GM23338 (cell line): ENCODE data around the gene ZNF555. TPM values are rescaled to one million over a fixed set of nuclear protein-coding genes. Genes with fewer than 3 reads are reported as not detected.

Experiments
- CTCF ChIP-seq, 2 experiments: fragments of 200-600 bp in 1 of 2; sonication (generic) in 1 of 2; conservative IDR thresholded peaks; 2 replicates each; pipeline versions ENCODE4 v1.5.1 to v1.6.1; 2016 to 2017; ENCODE audit warnings: antibody characterized with exemption in 2 of 2, low read depth in 2 of 2, mild to moderate bottlenecking in 2 of 2, moderate library complexity in 1 of 2
- JUNB ChIP-seq: IDR thresholded peaks from one replicate; pipeline ENCODE4 v1.6.1; 2016; ENCODE audit warnings: antibody characterized with exemption; ENCODE audit not compliant: unreplicated experiment
- NANOG ChIP-seq: IDR thresholded peaks from 2 replicates; pipeline ENCODE4 v1.6.1; 2016; ENCODE audit warnings: antibody characterized with exemption, borderline replicate concordance
- POLR2AphosphoS5 ChIP-seq: IDR thresholded peaks from 2 replicates; pipeline ENCODE4 v1.6.1; 2016; ENCODE audit warnings: antibody characterized with exemption, low read depth
- STAT1 ChIP-seq: IDR thresholded peaks from one replicate; pipeline ENCODE4 v1.6.1; 2016; ENCODE audit warnings: antibody characterized with exemption; ENCODE audit not compliant: unreplicated experiment
- ZNF114 ChIP-seq: fragments of 250-450 bp; sonication (Bioruptor Pico); IDR thresholded peaks from 2 replicates; pipeline ENCODE4 v1.5.0; 2020; ENCODE audit warnings: mild to moderate bottlenecking, moderate library complexity
- polyA plus RNA-seq: library from polyadenylated mRNA; unstranded; fragments of >200 nt; fragmentation: Nextera tagmentation; extraction: Ambion mirVana; gene quantifications from 2 replicates; pipeline ENCODE4 v1.2.1, GENCODE V29; 2016
- total RNA-seq: library from RNA; depleted of rRNA; stranded (reverse); fragments of >200 nt; shearing (Covaris generic); gene quantifications from 2 replicates; pipeline ENCODE4 v1.2.3, GENCODE V29; 2014
- TF ChIP-seq, protein P1 (sequence below): fragments of 250-450 bp; sonication (Bioruptor Pico); IDR thresholded peaks from 2 replicates; pipeline ENCODE4 v1.5.0; 2020; ENCODE audit warnings: mild to moderate bottlenecking, moderate library complexity
- TF ChIP-seq, protein P2 (sequence below): IDR thresholded peaks from one replicate; pipeline ENCODE4 v1.6.1; 2018; ENCODE audit warnings: antibody characterized with exemption; ENCODE audit not compliant: unreplicated experiment

Gene ZNF555
- total and polyA plus RNA-seq, 2 experiments from 2014 or later, result 3.5 to 7.5 TPM

GRCh38 chr19:2820112-2820702, 21.1 kb upstream of the ZNF555 start (continued):
- TF ChIP-seq, protein P1, sequence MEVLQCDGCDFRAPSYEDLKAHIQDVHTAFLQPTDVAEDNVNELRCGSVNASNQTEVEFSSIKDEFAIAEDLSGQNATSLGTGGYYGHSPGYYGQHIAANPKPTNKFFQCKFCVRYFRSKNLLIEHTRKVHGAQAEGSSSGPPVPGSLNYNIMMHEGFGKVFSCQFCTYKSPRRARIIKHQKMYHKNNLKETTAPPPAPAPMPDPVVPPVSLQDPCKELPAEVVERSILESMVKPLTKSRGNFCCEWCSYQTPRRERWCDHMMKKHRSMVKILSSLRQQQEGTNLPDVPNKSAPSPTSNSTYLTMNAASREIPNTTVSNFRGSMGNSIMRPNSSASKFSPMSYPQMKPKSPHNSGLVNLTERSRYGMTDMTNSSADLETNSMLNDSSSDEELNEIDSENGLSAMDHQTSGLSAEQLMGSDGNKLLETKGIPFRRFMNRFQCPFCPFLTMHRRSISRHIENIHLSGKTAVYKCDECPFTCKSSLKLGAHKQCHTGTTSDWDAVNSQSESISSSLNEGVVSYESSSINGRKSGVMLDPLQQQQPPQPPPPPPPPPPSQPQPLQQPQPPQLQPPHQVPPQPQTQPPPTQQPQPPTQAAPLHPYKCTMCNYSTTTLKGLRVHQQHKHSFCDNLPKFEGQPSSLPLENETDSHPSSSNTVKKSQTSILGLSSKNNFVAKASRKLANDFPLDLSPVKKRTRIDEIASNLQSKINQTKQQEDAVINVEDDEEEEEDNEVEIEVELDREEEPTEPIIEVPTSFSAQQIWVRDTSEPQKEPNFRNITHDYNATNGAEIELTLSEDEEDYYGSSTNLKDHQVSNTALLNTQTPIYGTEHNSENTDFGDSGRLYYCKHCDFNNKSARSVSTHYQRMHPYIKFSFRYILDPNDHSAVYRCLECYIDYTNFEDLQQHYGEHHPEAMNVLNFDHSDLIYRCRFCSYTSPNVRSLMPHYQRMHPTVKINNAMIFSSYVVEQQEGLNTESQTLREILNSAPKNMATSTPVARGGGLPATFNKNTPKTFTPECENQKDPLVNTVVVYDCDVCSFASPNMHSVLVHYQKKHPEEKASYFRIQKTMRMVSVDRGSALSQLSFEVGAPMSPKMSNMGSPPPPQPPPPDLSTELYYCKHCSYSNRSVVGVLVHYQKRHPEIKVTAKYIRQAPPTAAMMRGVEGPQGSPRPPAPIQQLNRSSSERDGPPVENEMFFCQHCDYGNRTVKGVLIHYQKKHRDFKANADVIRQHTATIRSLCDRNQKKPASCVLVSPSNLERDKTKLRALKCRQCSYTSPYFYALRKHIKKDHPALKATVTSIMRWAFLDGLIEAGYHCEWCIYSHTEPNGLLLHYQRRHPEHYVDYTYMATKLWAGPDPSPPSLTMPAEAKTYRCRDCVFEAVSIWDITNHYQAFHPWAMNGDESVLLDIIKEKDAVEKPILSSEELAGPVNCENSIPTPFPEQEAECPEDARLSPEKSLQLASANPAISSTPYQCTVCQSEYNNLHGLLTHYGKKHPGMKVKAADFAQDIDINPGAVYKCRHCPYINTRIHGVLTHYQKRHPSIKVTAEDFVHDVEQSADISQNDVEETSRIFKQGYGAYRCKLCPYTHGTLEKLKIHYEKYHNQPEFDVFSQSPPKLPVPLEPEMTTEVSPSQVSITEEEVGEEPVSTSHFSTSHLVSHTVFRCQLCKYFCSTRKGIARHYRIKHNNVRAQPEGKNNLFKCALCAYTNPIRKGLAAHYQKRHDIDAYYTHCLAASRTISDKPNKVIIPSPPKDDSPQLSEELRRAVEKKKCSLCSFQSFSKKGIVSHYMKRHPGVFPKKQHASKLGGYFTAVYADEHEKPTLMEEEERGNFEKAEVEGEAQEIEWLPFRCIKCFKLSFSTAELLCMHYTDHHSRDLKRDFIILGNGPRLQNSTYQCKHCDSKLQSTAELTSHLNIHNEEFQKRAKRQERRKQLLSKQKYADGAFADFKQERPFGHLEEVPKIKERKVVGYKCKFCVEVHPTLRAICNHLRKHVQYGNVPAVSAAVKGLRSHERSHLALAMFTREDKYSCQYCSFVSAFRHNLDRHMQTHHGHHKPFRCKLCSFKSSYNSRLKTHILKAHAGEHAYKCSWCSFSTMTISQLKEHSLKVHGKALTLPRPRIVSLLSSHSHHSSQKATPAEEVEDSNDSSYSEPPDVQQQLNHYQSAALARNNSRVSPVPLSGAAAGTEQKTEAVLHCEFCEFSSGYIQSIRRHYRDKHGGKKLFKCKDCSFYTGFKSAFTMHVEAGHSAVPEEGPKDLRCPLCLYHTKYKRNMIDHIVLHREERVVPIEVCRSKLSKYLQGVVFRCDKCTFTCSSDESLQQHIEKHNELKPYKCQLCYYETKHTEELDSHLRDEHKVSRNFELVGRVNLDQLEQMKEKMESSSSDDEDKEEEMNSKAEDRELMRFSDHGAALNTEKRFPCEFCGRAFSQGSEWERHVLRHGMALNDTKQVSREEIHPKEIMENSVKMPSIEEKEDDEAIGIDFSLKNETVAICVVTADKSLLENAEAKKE (CRISPR knock-in tag), result no peak
- TF ChIP-seq NANOG, result no peak
- no peak for TF ChIP-seq CTCF (conservative IDR thresholded peaks at IDR 0.05; ENCODE audit: low read depth in 2 of 2)
- TF ChIP-seq ZNF114 (CRISPR knock-in tag), result no peak
- TF ChIP-seq, protein P2, sequence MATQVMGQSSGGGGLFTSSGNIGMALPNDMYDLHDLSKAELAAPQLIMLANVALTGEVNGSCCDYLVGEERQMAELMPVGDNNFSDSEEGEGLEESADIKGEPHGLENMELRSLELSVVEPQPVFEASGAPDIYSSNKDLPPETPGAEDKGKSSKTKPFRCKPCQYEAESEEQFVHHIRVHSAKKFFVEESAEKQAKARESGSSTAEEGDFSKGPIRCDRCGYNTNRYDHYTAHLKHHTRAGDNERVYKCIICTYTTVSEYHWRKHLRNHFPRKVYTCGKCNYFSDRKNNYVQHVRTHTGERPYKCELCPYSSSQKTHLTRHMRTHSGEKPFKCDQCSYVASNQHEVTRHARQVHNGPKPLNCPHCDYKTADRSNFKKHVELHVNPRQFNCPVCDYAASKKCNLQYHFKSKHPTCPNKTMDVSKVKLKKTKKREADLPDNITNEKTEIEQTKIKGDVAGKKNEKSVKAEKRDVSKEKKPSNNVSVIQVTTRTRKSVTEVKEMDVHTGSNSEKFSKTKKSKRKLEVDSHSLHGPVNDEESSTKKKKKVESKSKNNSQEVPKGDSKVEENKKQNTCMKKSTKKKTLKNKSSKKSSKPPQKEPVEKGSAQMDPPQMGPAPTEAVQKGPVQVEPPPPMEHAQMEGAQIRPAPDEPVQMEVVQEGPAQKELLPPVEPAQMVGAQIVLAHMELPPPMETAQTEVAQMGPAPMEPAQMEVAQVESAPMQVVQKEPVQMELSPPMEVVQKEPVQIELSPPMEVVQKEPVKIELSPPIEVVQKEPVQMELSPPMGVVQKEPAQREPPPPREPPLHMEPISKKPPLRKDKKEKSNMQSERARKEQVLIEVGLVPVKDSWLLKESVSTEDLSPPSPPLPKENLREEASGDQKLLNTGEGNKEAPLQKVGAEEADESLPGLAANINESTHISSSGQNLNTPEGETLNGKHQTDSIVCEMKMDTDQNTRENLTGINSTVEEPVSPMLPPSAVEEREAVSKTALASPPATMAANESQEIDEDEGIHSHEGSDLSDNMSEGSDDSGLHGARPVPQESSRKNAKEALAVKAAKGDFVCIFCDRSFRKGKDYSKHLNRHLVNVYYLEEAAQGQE, result no peak
- no peak for TF ChIP-seq STAT1
- no peak for TF ChIP-seq POLR2AphosphoS5
- no peak for TF ChIP-seq JUNB
